ENCODE measurements around the gene DNAH6.
"Not testable (repeated sequence)": the region's sequence is repeated elsewhere in the genome, so short reads cannot be mapped to it uniquely, and the experiment has no call there.

Gene DNAH6

GRCh38 chr2:84498150-84498799 is 18.0 kb upstream of the DNAH6 start:
- DNase-seq (ENCODE audit: low read depth in 1 of 2, low spot score in 1 of 2) = no peak

GRCh38 chr2:84511024-84511423 is 5.3 kb upstream of the DNAH6 start:
- DNase-seq (ENCODE audit: low read depth in 1 of 2, low spot score in 1 of 2) = not testable (repeated sequence)

GRCh38 chr2:84515788-84516187 is 510 bp upstream of the DNAH6 start:
- no peak for DNase-seq (ENCODE audit: low read depth in 1 of 2, low spot score in 1 of 2)

DNA sequence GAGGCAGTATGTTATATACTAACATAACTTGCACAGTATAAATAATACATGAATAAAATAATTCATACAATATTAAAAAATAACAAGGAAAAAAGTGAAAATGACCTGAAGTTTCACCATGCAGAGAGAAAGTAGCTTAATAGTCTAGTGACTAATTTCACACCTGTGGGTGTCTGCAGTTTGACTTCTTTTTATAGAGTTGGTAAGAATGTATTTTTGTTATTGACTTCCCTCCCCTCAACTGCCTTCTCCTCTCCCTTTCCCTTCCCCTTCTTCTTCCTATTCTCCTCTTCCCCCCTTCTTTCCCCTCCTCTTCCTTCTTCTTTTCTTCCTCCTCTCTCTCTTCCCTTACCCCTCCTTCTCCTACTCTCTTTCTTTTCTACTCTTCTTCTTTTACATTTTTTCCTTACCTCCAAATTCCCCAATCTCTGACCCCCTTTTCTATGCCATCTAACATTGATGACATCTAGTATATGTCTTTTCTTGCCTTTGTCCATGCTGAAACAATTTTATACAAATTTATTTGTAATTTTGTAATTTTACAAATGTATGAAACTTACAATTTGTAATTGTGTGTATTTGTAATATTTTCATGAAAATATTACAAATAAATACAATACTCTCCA is 3.1 kb downstream of the DNAH6 start:
- DNase-seq (ENCODE audit: low read depth in 1 of 2, low spot score in 1 of 2) = no peak

DNA sequence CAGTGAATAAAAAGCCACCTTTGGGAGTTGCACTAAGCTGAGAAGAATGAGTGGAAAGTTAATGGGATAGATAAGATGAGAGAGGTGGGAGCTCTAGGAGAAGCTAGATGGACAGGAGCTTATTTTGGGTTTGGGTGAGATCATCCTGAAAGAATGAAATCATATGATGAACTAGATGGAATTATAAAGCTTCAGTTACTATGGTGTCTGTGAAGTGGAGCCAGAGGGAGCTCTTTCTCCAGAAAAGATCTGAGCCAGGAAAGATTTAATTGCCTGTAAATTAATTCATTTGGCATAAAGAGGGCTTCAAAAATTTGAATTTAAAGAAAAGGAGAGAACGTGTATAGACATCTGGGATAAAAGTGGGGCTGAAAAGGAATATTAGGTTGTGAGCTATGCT is 10.3 kb downstream of the DNAH6 start:
- DNase-seq (ENCODE audit: low read depth in 1 of 2, low spot score in 1 of 2) = no peak

DNA sequence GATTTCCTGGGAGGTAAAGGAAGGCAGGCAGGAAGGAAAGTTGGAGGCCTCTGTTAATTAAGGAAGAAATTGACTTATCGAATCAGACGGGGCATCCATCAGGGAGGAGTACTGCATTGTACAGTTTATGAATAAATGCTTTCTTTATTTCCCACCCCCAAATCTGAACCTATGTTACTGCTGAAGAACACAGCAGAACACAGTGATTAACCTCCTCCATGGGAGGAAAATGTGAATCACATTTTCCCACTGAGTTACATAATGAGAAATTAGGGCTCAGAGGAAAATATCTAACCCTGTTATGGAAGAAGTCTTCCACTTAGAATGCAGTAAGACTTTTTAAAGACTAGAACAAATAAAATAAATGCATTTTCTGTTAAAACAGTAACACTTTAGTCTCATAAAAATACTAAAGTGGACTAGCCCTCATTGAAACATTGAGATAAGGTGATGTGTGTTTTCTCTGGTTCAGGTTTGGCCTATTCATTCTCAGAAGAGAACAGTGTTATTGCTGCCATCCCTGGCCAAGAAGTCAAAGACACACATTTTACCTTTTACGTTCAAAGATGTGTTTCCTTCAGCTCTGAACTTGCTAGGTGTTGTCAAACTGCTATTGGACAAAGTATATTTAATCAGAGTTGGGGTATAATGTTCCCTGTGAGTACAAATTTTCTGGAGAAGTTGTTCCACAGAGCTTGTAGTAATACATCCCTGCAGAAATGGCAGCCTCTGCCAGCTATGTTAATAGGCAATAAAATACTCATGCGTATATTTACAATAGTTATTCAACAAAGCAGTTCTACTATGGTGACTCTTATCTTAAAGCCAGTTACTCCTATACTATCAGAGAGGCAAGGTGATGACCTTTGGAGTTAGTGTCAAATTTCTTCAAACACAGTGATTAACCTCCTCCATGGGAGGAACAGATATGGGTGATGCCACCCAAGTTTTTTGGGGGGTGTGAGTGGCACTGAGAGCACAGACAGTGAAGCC is 11.1 kb downstream of the DNAH6 start:
- DNase-seq (ENCODE audit: low read depth in 1 of 2, low spot score in 1 of 2) = no peak

- no peak for DNase-seq (ENCODE audit: low read depth in 1 of 2, low spot score in 1 of 2)
Observed at GRCh38 chr2:84532291-84532690, 16.0 kb downstream of the DNAH6 start.

- DNase-seq (ENCODE audit: low read depth in 1 of 2, low spot score in 1 of 2) = no peak
Observed at GRCh38 chr2:84534225-84534624, 17.9 kb downstream of the DNAH6 start.

GRCh38 chr2:84537251-84537650 is 21.0 kb downstream of the DNAH6 start:
- no peak for DNase-seq (ENCODE audit: low read depth in 1 of 2, low spot score in 1 of 2)

- DNase-seq (ENCODE audit: low read depth in 1 of 2, low spot score in 1 of 2) = no peak
Observed at GRCh38 chr2:84539729-84540128, 23.4 kb downstream of the DNAH6 start.

DNA sequence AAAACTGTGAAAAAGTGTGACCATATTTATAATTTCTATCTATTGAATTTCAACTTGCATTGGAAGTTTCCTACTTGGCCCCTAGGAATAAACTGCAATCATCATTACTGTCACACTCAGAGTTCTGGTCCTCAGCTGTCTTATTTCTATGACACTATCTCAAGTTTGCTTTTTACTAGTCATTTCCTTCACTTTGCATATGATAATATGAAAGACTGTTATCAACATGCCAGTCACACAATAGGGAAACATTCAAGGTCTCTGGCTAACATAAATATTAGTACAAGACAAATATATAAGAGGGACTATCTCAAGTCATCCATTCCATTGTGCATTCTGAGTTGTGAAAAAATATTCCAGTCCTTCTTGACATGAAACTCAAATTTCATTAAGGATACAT is 28.7 kb downstream of the DNAH6 start:
- DNase-seq (ENCODE audit: low read depth in 1 of 2, low spot score in 1 of 2) = no peak

- no peak for DNase-seq (ENCODE audit: low read depth in 1 of 2, low spot score in 1 of 2)
Observed at GRCh38 chr2:84546551-84546950, 30.3 kb downstream of the DNAH6 start.

GRCh38 chr2:84548303-84548702 is 32.0 kb downstream of the DNAH6 start:
- no peak for DNase-seq (ENCODE audit: low read depth in 1 of 2, low spot score in 1 of 2)

DNA sequence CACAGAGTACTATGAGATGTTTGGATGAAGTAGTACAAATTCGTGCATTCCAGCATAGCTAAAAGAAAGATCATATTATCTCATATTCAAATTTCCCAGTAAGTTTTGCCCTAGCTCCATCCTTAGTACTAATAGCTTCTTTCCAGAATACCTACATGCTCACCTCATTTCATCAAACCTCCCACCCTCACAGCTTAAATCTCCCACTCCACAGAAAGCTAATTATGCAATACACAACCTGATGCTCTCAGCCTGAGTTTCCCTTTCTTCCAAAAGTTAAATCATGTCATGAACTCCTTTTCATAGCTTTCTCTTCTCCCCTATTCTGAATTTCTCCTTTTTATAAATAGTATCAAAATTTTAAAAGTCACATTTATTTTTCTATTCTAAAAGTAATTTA is 34.6 kb downstream of the DNAH6 start:
- DNase-seq (ENCODE audit: low read depth in 1 of 2, low spot score in 1 of 2) = no peak

DNA sequence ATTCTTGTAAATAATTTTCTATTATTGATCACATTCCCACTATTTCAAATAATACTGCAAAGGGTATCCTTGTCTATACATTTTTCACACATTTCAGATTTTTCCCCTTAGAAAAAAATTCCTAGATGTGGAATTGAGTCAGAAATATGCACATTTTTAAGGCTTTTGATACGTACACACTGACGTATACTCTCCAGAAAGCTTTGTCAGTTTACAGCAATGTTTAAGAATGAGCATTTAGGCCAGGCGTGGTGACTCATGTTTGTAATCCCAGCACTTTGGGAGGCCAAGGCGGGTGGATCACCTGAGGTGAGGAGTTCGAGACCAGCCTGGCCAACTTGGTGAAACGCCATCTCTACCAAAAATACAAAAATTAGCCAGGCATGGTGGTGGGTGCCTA is 35.2 kb downstream of the DNAH6 start:
- DNase-seq (ENCODE audit: low read depth in 1 of 2, low spot score in 1 of 2) = not testable (repeated sequence)

DNA sequence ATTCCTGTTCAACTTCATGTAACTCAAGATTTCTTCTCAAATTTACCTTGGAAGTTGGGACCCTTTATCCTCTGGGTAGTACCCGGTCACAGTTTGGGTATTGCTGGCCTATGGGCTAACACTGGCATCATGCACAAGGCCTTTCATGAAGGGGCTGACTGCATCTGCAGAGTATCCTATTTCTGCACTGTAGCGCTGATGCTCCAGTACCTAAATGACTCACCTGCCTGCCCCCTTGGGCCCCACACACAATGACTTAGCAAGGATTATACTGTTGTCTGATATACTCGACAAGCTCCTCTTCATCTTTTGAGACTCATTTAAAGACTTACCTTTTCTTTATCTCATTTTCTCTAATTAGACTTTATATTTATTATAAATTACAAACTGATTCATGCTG is 39.9 kb downstream of the DNAH6 start:
- no peak for DNase-seq (ENCODE audit: low read depth in 1 of 2, low spot score in 1 of 2)

DNA sequence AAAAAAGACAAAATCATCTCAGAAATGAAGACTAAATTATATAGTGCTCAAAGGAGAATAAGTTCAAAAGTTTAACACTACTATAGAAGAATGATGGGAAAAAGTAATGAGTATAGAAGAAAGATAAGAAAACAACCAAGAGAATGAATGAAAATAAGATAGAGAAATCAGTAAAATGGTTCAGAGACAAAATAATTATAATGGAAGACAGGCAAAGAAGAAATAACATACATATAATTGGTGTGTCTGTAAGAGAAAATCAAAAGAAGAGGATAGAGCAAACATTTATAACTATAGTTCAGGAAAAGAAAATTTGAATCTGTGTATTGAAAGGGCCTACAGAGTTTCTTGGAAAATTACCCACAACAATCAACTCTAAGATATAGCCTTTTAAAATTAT is 43.5 kb downstream of the DNAH6 start:
- no peak for DNase-seq (ENCODE audit: low read depth in 1 of 2, low spot score in 1 of 2)

DNA sequence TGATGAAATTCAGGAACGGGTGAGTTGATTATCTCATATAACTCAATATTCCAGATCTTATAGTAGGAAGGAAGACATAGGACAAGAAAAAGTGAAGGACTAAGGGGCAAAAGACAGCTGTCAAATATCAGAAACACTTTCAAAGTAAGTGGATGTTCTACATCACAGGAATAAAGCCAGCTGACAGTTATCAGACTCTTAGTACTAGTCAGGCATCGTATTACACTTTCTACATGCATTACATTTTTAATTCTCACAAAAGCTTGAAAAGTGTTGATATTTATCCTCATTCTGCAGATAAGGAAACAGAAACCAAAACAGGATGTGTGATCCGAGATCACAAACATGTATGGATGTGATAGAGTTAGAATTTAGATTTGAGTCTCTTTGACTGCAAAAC is 63.4 kb downstream of the DNAH6 start:
- DNase-seq (ENCODE audit: low read depth in 1 of 2, low spot score in 1 of 2) = no peak

DNA sequence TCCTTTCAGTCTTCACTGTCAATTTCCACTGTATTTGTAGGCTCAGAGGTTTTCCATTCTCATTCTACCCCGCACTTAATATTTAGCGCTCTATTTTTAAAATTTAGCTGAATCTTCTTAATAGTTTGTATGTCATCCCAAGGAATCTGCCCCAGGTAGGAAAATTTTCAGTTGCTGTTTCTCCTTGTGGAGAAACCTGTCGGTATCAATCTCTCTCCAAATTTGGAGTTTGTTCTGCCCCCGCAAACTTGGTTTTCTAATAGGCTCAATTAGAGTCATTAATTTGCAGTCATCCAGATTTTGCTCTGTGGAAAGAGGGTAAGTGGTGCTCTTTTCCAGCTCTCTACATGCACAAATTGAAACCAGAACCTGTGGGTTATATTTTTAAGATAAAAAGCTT is 87.6 kb downstream of the DNAH6 start:
- DNase-seq (ENCODE audit: low read depth in 1 of 2, low spot score in 1 of 2) = no peak

GRCh38 chr2:84613082-84613481 is 96.8 kb downstream of the DNAH6 start:
- DNase-seq (ENCODE audit: low read depth in 1 of 2, low spot score in 1 of 2) = no peak

- DNase-seq (ENCODE audit: low read depth in 1 of 2, low spot score in 1 of 2) = no peak
Observed at GRCh38 chr2:84619794-84620371, 103.6 kb downstream of the DNAH6 start.

DNA sequence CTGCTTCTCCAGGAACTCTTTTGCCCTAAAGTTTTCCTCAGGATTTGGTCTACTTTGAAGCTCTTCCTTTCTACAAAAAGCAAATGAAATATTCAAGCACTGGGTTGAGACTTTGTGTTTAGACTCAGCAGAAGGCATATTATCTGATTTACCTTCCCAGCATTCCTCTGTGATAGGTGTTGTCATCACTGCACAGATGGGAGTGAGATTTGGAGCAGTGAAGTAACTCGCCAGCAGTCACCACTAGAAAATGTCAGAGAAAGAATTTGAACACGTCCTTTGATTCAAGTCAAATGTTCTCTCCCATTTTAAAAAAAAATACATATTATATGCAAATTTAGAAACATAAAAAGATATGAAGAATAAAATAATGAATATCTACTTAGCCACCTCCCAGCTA is 112.2 kb downstream of the DNAH6 start:
- DNase-seq (ENCODE audit: low read depth in 1 of 2, low spot score in 1 of 2) = no peak
